ENCODE results near the gene NOL7.

DNA sequence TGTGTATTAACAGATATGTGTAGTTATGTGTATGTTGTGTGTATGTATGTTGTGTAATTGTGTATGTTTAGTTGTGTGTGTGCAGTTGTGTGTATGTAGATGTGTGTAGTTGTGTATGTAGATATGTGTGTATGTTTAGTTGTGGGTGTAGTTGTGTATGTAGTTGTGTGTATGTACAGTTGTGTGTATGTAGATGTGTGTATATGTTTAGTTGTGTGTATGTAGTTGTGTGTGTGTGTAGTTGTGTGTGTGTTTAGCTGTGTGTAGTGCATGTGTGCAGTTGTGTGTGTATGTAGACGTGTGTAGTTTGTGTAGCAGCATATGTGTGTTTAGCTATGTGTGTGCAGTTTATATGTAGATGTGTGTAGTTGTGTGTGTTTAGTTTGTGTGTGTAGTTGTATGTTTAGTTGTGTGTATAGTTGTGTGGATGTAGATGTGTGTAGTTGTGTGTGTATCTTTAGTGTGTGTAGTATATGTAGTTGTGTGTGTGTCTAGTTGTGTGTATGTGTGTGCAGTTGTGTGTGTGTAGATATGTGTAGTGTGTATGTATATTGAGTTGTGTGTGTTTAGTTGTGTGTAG is 24.5 kb upstream of the NOL7 start:
- TF ChIP-seq, protein P1, sequence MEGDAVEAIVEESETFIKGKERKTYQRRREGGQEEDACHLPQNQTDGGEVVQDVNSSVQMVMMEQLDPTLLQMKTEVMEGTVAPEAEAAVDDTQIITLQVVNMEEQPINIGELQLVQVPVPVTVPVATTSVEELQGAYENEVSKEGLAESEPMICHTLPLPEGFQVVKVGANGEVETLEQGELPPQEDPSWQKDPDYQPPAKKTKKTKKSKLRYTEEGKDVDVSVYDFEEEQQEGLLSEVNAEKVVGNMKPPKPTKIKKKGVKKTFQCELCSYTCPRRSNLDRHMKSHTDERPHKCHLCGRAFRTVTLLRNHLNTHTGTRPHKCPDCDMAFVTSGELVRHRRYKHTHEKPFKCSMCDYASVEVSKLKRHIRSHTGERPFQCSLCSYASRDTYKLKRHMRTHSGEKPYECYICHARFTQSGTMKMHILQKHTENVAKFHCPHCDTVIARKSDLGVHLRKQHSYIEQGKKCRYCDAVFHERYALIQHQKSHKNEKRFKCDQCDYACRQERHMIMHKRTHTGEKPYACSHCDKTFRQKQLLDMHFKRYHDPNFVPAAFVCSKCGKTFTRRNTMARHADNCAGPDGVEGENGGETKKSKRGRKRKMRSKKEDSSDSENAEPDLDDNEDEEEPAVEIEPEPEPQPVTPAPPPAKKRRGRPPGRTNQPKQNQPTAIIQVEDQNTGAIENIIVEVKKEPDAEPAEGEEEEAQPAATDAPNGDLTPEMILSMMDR (IDR thresholded peaks at IDR 0.05), result no peak
- no peak for TF ChIP-seq EZH2phosphoT487 (IDR thresholded peaks at IDR 0.05)

Measured in neural progenitor cell (in vitro differentiated cells).